Measurements from ENCODE around the gene RHBDF2.

DNA sequence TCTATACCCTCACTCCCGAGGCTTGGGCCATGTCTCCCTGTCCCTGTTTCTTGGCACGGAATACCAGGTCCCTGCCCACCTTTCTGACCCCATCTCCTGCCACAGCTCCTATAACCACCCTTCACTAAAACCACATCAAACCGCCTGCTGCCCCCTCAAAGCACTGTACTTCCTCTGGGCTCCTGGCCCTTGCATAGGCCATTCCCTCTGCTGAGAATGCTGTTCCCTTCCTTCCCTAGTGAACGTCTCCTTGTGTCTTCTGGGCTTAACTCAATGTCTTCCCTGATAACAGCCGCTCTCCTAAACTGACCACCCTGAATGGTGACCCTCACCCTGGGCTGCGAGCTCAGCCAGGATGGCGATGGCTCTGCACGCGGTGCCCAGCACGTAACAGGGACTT is 23.1 kb downstream of the RHBDF2 start:
- TF ChIP-seq, protein P1, sequence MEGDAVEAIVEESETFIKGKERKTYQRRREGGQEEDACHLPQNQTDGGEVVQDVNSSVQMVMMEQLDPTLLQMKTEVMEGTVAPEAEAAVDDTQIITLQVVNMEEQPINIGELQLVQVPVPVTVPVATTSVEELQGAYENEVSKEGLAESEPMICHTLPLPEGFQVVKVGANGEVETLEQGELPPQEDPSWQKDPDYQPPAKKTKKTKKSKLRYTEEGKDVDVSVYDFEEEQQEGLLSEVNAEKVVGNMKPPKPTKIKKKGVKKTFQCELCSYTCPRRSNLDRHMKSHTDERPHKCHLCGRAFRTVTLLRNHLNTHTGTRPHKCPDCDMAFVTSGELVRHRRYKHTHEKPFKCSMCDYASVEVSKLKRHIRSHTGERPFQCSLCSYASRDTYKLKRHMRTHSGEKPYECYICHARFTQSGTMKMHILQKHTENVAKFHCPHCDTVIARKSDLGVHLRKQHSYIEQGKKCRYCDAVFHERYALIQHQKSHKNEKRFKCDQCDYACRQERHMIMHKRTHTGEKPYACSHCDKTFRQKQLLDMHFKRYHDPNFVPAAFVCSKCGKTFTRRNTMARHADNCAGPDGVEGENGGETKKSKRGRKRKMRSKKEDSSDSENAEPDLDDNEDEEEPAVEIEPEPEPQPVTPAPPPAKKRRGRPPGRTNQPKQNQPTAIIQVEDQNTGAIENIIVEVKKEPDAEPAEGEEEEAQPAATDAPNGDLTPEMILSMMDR (conservative IDR thresholded peaks at IDR 0.05 in 1 of 2, IDR thresholded peaks at IDR 0.05 in 1 of 2; ENCODE audit: extremely low read depth in 1 of 2, insufficient read depth in 1 of 2, low read depth in 1 of 2, low read length in 2 of 2): no peak
- TF ChIP-seq EZH2 (IDR thresholded peaks at IDR 0.05; ENCODE audit: borderline replicate concordance, low read length): no peak

All from mammary epithelial cell (primary cell).